Uterus (tissue), 2 donors: ENCODE data around the gene OR4D9.

Experiments used
- CTCF ChIP-seq, 4 experiments: fragments of 200-600 bp in 2 of 4; fragments of 450-650 bp in 2 of 4; sonication (generic) in 2 of 4; IDR thresholded peaks; one replicate each; pipeline ENCODE4 v1.5.1; 2016 to 2019; ENCODE audit warnings: antibody characterized with exemption in 4 of 4, mild to moderate bottlenecking in 2 of 4, moderate library complexity in 1 of 4
- POLR2A ChIP-seq, 2 donors: fragments of 450-650 bp; IDR thresholded peaks; one replicate each; pipeline ENCODE4 v1.6.1; 2016; ENCODE audit warnings: antibody characterized with exemption in 2 of 2, mild to moderate bottlenecking in 1 of 2, moderate library complexity in 1 of 2

GRCh38 chr11:59501931-59502330 is 9.4 kb upstream of the OR4D9 start:
- TF ChIP-seq CTCF (IDR thresholded peaks at IDR 0.05), result no peak
- TF ChIP-seq POLR2A (IDR thresholded peaks at IDR 0.05), result no peak
